Right renal pelvis (tissue), 4 donors: ENCODE data around the gene PELI2. TPM values are rescaled to one million over a fixed set of nuclear protein-coding genes. Genes with fewer than 3 reads are reported as not detected.

Source experiments
- DNase-seq, 4 donors: peaks; one replicate each; pipeline ENCODE4 v3.0.0-alpha.2; 2013; ENCODE audit warnings: low read depth in 4 of 4, low spot score in 3 of 4, missing footprints in 1 of 4
- polyA plus RNA-seq, 4 donors: library from polyadenylated mRNA; unstranded; fragments of 120-200 nt; gene quantifications; one replicate each; pipeline ENCODE4 v1.2.1, GENCODE V29; 2013; ENCODE audit not compliant: insufficient read length in 4 of 4

PELI2 gene
- polyA plus RNA-seq, 4 donors: 27.0 to 35.3 (median 29.9) TPM

DNA sequence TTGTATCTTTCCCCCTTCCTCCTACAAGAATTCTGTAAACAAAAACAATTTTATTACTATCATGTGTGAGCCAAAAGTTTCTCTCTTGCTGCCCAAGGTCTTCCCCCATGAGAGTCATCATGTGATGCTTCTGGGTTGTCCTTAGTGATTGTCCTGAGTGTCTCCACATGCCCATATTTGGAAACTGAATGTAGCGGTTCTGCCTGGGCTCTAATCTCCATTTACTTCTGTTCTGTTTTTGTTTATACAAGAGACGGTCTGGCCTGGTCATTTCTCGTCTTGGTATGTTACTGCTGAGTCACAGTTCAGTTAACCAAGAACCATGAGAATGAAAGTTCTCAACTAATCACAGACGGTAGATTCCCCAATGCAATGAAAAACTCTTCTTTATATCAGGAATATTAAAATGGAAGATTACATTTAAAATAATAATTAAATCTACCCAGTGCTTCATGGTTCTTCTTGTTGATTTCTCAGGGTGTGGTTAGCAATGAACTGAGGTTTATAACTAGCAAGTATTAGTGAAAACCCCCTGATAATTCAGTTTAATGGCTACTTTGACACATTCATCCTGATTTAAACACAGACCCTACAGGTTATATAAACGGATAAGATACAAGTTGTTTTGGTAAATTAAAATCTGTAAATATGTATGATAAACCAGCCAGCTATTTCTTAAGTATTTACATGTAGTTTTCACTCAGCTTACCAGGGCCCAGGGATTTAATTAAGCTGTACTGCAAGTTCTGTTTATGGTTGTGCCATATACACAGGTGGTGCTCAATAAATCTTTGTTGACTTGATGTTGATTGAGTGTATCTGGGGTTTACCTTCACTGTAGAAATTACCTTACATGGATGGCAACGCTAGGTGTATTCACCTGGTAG is 81.1 kb downstream of the PELI2 start:
- no peak for DNase-seq

DNA sequence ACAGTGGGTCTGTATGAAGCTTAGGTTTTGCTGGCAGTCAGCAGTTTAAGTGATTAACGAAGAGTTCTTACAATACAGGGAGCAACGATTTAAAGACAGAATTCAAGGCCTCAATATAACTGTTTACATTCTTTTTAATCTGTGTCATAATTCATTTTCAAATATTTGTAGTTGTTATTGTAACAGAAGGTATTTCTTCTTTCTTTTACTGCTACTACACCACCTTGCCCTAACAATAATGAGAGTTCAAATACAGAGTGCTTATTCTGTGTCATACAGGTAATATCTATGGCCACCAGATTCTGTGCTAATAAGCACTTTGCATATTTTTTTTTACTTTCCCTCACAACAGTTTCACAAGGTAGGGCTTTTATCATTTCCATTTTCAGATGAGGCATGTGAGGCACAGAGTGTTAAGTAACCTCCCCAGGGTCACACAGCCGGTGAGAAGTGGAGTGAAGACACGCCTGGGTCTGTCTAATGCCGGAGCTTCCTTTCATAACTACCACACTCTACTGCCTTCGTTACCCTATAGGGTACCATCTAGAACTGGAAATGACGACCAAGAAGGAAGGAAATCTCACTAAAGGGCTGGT is 81.9 kb downstream of the PELI2 start:
- no peak for DNase-seq

DNA sequence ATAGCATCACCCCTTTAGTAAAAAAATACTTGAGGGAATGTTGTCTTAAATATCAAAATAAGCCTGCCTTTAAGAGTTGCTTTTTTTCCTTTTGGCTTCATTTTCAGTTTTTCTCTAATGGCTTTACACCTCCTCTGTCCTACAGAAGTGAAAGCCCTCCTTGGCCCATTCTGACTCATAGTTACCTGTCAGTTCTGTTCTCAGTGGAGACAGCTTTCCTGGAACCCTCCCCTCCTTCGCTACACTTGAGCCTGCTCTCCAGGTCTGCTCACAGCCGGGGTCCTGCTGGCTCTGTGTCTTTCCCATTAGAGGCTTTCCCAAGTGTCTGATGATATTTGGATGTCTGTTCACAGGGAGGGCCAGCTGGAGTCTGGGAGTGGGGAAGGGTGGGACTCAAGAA is 84.0 kb downstream of the PELI2 start:
- no peak for DNase-seq

DNA sequence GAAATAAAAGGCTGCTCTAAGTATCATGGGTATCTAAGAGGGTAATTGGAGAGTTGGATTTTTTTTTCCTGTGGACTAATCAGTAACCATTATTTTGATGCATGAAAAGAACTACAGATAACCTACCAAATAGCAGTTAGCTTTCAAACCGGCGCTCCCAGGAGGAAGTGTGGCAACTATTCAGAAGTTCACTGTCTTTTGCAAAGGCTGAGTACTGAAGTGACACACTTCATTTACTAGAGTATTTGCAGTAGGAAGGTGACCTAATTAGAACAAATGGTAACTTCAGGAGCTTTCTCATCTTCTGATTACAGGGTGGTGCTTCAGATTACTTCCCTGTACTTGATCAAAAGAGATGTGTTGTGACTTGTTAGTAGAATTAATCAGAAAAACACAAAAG is 87.7 kb downstream of the PELI2 start:
- no peak for DNase-seq

DNA sequence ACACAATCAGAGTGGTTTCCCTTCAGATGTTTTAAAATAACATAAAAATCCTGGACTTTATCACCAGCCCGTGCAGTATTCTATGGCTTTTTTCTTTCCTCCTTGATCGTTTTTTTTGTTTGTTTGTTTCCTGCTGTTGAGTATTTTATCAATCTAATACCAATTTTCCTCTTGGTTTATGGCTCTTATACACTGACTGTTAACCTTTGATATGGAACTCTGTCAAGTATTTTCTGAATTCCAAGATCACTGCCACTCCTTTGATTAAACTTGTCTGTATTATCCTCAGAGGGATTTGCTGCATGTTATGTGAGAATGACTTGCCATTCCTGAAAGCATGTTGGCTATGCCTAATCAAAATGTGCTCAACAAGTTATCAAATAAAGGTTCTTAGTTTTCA is 88.4 kb downstream of the PELI2 start:
- DNase-seq: no peak

DNA sequence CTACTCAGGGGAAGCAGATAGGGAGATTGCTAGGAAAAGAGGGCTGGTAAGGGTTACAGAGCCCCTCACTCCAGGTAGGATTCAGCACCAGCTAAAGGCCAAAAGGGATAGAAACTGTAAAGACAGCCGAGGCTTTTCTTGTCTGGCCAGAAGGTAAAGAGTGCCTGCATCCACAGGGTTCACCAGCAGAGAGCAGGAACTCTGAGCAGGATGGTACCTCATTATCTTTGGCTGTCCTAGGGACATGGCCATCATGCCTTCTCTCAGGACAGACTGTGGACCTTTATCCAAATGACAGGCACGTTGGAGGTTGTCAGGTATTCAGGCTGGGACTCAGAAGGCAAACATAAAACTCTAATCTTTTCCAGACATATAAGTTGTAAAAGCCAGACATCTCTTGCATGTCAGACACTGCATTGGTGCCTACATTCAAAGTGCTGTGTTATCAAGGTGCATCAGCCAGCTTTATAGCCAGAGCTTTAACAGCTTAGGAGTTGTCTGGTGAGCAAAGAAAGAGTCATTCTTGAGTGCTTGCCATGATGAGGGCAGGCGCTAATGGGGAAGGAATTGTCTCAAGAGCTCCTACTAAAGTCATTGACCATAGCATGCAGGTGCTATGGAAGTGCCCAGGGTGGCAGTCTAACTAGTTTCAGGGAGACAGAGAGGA is 89.5 kb downstream of the PELI2 start:
- no peak for DNase-seq

DNA sequence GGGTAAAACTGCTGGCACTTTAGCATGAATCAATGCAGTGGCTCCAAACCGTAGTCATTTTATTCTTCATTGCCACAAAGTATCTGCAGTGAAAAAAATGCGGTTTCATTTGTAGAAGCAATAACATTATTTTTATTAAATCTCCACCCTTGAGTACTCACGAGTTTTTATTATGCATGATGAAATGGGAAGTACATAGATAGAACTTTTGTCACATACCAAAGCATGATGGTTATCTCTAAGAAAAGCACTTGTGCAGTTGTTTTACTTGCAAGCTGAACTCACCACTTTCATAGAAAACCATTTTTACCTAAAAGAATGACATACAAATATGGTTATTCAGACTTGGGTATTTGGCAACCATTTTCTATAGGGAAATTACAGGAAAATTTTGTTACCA is 90.3 kb downstream of the PELI2 start:
- DNase-seq: no peak

DNA sequence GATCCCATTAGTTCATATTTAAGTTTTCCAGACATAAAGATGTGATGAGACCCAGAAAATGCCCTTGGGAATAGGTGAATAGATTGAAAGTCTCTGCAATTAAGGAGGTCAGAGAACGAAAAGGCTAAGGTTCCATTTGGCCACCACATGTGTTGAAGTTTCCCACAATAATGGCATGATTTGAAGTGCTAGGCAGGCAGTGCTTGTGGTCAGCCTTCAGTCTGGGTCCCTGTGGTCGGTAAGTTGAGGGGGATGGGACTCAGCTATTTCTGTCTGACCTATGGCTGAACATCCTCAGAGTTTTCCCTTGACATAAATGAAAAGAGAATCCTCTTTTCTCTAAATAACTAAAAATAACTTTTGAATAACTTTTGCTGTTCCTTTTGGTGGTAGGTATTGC is 92.4 kb downstream of the PELI2 start:
- no peak for DNase-seq

DNA sequence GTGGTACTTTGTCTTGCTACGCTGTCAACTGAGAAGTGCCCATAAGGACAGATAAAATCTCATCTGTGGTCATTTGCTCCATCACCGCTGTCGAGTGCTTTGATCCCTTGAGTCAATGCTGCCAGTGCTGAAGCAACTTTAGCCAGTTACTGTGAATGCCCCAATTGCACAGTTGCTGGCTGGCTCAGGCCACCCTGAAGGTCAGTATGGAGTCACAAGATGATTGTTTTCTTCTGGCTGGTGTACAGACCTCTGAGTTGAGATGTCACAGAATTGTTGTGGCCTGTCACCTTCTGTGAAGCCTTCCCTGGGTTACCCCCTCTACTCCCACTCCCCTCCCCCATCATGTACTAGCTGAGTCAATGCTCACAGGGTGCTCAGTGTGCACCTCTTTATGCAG is 92.9 kb downstream of the PELI2 start:
- no peak for DNase-seq

DNA sequence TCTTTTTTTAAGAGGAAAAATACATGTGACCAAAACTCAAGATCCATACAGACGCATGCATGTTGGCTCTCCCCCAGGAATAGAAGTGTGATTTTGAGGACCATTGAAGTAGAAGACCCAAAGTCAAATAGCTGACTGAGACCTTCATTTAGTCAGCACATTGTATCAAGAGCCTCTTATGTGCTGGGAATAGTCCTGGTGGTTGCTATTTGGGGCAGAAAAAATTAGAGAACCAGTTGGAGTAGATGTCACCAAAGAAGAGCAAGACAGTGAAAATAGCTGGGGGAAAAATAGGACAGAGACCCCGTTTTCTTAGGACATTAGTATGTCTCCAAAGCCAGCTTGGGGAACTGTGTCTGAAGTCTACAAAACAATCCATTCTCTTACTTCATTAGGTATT is 93.6 kb downstream of the PELI2 start:
- no peak for DNase-seq

DNA sequence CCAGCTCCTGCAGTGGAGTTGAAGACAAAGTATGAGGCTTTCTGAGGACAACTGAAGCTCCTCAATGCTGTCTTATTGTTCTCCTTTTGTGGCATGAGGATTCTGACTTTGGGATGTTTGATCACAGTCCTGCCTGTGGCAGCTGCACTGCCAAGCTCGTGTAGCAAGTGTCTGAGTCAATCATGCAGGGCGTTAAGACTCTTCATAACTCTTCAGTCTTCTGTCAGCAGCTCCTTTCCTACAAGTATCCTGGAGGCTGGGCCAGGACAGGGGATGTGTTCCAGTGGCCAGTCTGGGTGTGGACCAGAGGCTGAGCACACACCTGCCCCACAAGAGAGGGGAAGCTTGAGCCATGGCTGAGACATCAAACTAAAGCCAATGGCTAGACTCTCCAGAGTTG is 94.3 kb downstream of the PELI2 start:
- DNase-seq: no peak

DNA sequence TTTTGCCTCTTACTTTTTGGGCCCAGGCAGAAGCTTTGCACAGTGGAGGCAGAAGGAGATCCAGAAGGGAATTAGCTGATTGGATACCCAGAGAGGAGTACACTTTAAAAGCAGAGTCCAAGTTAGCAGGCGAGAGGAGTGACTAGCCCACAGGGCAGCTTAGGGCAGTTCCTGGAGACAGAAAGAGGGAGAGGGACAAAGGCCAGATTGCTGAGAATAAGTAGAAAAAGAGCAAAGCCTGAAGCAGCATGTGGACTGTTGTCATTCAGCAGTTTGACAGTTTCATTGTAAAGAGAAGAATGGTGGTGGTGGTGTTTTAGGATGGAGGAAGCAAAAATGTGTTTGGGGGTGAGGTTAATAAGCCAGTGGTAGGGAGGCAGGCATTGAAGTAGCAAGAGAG is 95.1 kb downstream of the PELI2 start:
- DNase-seq: no peak

DNA sequence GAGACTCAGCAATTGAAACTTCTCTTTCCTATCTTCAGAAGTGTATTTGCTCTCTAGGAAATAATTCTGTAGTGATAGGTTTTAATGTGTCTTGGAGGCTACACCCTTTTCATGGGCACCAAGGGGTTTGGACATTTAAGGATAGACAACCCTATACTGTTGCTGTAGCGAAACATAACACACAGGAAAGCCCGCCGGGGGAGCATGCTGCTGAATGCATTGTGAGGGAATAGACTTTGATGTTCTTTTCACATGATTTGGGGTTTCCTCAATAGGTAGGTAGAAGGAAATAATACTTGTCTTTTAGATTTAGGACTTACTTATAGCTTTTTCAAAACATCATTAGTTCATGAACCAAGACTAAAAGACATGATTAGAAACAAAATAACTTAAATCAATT is 97.0 kb downstream of the PELI2 start:
- no peak for DNase-seq

DNA sequence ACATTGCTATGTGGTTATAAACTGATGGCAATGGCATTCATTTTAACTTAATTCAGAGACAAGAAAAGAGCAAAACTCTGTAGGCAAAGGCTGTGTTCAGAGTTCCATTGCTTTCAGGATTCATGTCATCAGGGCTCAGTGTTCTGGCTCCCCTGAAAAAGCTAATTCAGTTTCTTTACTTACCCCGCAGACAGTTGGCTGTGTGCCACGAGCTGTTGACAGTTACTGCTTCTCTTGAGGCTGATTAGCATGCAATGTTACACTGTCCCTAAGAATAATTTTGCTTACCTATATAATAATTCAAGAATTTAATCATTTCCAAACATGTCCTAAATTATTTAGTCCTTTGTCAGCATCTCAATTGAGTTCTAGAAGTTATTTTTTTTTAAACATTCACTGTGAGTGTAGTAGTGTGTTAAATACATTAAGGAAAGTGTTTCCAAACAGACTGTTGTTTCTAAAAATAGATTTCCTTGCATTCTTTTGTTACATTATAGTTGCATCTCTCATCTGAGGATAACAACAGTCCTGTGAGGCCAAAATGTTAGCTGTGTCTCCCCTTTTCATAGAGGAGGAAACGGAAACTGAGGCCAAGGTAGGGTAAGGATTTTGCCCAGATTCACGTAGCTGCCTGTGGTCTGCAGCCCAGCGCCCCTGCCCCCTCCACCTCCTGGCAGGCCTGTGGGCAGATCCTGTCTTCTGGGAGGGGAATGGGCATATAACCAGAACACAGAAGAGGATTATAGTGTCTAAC is 98.6 kb downstream of the PELI2 start:
- no peak for DNase-seq

DNA sequence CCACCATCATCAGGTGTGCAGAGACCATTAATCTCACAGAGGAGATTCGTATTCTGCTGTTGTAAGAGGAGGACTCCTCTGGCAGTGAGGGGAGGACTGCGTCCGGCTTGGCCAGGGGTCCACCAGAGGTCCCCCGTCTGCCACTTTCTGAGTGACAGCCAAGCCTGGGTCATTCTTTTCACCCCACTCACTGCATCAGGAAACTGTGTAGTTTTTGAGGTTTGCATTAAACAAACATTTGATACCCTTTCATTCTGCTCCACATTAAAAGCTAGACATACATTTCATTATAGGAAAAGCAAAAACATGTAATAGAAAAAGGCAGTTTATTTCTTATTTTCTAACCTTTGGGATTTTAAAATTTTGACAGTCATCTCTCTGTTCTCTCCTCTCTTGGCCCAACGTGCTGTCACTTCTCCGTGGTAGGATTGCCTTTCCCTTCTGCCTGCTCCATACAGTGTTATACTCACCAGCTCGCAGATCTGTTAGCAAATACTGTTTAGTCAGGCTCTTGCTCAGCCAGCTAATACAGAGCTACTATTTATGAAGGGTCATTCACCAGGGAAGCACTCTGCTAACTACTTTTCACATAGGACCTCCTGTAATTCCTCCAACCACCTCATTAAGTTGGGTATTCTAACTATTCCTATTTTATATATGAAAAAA is 99.3 kb downstream of the PELI2 start:
- no peak for DNase-seq

DNA sequence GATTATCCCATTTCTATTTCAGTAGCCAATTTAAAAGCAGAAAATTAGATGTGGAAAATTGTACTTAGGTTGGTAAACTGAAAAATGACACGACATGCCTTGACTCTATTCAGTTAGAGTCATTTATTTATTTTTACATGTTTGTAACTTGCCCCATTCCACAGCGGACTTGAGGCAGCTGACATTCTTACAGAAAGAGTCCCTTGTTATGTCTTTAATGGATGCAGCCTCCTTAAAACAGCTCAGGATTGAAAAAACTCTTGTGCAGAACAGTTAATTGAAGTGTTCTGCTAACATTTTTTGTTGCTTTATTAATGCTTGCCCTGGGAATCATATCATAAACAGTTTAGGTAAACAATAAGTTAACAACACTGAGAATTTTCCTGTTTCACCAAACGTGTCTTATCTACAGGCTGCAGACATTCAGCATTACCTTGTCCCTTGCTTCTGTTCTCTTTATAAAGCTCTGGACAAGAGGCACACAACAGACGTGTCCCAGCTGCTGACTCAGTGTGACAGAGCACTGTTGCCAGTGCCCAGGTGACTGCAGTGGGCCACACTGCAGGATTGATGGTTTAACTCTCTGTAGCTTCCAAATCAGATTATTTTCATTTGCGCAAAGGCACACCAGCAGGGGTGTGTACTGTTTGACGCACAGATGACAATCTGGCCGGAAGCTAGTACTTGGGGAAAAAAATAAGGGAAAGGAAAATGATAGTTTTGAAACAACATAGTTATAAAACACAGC is 101.6 kb downstream of the PELI2 start:
- DNase-seq: no peak

DNA sequence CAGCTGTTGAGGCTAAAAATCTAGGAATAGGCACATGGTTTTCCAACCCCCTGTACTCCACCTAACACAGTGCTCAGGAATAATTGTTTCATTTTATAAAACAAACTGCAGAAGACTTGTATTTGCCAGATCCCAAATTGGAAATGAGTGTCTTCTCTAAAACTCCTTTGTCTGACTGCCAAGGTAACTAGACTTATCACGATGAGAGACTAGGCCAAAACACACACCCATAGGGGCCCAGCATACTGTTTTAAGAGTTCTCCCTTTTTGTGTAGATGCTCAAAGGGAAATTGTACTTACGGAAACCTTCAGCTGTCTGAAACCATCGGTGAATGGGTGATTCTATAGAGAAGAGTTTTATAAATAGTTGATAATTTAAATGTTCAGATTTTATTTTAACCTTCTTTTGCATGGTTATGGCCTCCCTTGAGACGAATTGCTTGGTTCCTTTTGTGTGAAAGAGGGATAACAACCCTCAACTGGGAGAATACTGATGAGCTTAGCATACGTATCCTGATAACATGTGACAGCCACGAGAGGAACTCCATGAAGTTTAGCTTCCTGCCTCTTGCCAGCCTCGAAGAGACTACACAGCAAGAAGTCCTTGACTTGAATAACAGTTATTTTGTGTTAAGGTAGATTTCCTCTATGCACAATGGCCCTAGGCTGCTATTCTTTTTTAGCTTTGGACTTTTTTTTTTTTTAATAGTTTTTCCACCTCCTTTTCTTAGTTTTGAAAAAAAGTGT is 103.3 kb downstream of the PELI2 start:
- DNase-seq: no peak

DNA sequence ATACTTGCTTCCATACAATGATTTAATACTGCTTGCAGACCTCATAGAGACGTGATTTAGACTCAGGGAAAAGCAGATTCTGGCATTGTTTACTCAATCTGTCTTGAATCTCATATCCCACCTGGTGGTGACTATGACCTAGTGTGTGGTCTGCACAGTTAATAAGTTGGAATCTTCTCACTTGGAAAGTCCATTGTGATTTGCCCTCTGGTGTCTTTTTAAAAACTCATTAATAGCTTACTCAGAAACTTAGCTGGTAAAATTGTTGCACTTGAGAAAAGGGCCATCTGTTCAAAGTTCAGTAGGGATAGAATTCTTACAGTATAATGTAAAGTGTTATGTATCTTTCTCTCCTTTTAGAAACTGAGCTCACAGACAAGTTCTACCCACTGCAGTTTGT is 106.0 kb downstream of the PELI2 start:
- no peak for DNase-seq
